ENCODE results near the gene ITIH6.

The ITIH6 gene

DNA sequence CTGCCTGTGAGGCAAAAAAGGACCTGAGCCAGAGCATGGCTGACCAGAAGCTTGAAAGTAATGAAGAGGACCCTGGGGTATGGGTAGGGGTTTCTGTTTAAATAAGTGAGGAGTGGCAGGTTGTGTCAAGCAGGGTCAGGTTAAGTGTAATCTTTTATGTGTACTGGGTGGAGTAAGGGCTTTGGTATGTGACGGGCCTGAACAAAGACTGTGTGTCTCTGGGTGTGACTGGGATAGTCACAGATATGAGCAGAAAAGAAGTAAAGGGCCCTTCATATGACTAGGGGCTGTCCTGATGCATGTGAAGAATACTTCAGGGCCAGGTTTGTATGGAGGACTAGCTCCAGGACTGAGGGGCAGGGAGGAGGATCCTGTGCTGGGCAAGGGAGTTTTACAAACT, 82.4 kb downstream of the ITIH6 start:
- DNase-seq (ENCODE audit: low read depth), result no peak

DNA sequence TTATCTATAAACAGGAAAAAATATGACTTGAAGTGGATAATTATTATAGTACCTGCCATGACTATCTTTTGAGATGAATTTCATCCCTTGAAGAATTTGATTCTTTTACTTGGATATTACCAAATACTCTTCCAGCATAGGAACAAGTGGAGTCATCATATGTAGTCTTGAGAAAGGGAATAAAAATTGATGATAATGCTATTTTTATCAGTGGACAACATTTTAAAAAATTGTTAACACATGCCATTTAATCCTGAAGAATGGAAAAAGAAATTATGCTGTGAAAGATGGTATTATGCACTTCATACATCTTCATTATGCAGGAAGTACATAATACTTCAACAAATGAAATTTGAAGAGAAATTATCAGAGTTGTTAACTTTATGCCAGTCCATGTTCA, 83.6 kb downstream of the ITIH6 start:
- DNase-seq (ENCODE audit: low read depth), result no peak

DNA sequence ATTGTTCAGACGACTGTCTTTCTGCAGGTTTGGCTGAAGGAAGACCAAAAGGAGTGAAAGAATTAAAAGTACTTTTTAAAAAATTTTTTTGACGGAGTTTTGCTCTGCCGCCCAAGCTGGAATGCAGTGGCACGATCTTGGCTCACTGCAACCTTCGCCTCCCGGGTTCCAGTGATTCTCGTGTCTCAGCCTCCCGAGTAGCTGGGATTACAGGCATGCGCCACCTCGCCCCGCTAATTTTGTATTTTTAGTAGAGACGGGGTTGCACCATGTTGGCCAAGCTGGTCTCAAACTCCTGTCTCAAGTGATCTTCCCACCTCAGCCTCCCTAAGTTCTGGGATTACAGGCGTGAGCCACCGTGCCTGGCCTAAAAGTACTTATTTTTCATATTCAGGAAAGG, 86.3 kb downstream of the ITIH6 start:
- DNase-seq (ENCODE audit: low read depth), result no peak

DNA sequence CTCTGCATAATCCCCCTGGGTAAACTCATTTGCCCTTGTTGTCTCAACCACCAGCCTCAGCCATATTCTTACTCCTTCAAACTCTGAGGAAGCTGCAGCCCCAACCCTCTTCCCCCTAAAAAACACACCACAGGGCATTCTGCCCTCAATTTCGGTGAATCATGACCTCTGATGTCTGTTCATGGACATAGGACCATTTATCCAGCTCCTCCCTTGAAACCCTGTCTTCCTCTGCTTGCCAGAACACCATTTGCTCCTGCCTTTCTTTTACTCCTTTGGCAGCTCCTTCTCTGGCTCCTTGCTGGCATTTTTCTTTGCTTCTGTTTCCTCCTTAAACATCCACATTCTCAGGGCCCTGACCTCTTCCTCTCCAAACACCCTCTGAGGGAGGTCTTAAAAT, 87.1 kb downstream of the ITIH6 start:
- DNase-seq (ENCODE audit: low read depth), result no peak

DNA sequence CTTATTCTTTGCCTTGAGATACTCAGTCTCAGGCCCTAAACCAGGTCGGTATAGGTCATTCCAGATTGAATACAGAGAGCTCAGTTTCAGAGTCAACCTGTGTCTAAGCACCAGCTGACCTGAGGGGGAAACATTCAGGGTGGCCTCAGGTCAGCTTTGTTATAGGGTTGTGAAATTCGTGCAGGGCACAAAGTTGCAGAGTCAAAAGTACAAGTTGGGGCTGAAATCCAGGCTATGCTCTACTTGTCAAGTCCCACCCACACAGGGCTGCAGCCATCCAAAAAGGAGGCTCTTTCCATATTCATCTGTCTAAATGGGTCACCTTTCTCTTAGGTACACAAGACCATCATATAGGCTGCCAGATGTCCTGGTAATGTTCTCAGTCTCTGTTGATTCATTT, 89.7 kb downstream of the ITIH6 start:
- no peak for DNase-seq (ENCODE audit: low read depth)

Measured in stimulated activated CD8-positive, alpha-beta memory T cell treated with anti-CD3 and anti-CD28 coated beads, Interleukin-12 subunit alpha, Interleukin-12 subunit beta, amount 100 ng/mL, for 4 hours (primary cell).